22Rv1 (cell line): ENCODE data around the gene TRIM71.

Experiments used
- ZFX ChIP-seq: fragments of 450-650 bp; IDR thresholded peaks from 2 replicates; pipeline ENCODE4 v1.6.1; 2017; ENCODE audit warnings: antibody characterized with exemption, borderline replicate concordance
- TF ChIP-seq, protein P1 (sequence below): fragments of 450-650 bp; IDR thresholded peaks from 2 replicates; pipeline ENCODE4 v1.5.1; 2017; ENCODE audit warnings: mild to moderate bottlenecking

DNA sequence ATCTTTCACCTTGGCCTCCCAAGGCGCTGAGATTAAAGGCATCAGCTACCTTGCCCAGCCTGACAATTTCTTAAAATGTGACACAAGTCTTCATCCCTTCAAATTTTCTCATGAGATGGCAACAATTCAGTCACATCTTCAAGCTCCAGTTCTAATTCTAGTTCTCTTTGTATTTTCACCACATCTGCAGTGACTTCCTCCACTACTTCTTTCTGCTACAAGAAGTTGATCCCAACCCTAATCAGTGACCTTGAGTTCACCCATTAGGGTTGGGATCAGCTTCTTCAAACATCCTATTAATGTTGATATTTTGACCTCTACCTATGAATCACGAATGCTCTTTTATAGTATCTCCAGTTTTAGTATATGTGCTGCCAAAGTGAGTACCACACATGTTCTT lies 59.8 kb downstream of the TRIM71 start:
- TF ChIP-seq, protein P1, sequence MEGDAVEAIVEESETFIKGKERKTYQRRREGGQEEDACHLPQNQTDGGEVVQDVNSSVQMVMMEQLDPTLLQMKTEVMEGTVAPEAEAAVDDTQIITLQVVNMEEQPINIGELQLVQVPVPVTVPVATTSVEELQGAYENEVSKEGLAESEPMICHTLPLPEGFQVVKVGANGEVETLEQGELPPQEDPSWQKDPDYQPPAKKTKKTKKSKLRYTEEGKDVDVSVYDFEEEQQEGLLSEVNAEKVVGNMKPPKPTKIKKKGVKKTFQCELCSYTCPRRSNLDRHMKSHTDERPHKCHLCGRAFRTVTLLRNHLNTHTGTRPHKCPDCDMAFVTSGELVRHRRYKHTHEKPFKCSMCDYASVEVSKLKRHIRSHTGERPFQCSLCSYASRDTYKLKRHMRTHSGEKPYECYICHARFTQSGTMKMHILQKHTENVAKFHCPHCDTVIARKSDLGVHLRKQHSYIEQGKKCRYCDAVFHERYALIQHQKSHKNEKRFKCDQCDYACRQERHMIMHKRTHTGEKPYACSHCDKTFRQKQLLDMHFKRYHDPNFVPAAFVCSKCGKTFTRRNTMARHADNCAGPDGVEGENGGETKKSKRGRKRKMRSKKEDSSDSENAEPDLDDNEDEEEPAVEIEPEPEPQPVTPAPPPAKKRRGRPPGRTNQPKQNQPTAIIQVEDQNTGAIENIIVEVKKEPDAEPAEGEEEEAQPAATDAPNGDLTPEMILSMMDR, result no peak
- no peak for TF ChIP-seq ZFX
